Psoas muscle (tissue), 8 donors: ENCODE data around the gene ZNF175. TPM values are rescaled to one million over a fixed set of nuclear protein-coding genes. Genes with fewer than 3 reads are reported as not detected.

Source experiments
- ATAC-seq, 4 donors: fragments of 200-7000 bp; cut with Tn5 transposase; one replicate each; pipeline ENCODE4 v1.9.1; 2020; ENCODE audit warnings: moderate library complexity in 3 of 4, mild to moderate bottlenecking in 2 of 4
- DNase-seq, 2 donors: peaks; one replicate each; pipeline ENCODE4 v3.0.0-alpha.2; 2020
- H3K27ac ChIP-seq: fragments of 200-600 bp; one replicate; pipeline ENCODE4 v1.8.0; 2022
- H3K27me3 ChIP-seq, 3 donors: fragments of 200-600 bp in 1 of 3; one replicate each; pipeline versions ENCODE4 v1.6.1 to v1.8.0; 2013 to 2022; ENCODE audit warnings: low read length in 2 of 3, mild to moderate bottlenecking in 2 of 3, moderate library complexity in 1 of 3; ENCODE audit not compliant: insufficient read depth in 3 of 3
- H3K36me3 ChIP-seq, 2 donors: fragments of 200-600 bp in 1 of 2; one replicate each; pipeline versions ENCODE4 v1.6.1 to v1.8.0; 2013 to 2022; ENCODE audit warnings: low read depth in 1 of 2, mild to moderate bottlenecking in 1 of 2, moderate library complexity in 1 of 2; ENCODE audit not compliant: insufficient read depth in 1 of 2
- H3K4me1 ChIP-seq: fragments of 200-600 bp; one replicate; pipeline ENCODE4 v1.8.0; 2022
- H3K4me3 ChIP-seq: fragments of 200-600 bp; one replicate; pipeline ENCODE4 v1.8.0; 2022; ENCODE audit warnings: mild to moderate bottlenecking
- H3K9me3 ChIP-seq: fragments of 200-600 bp; one replicate; pipeline ENCODE4 v1.8.0; 2022
- WGBS, 3 donors: extraction: QIAGEN DNeasy Blood & Tissue Kit; methylation state at CpG; one replicate each; pipeline versions ENCODE4 v1.1.6 to v1.1.7; 2013; 5-methylcytosine and 5-hydroxymethylcytosine counted together
- intact Hi-C, 2 donors: fragments of 100-400 bp; cut with DNase I; formaldehyde crosslinking; loops; one replicate each; pipeline versions ENCODE4 v1.11.0 to v1.14.2; 2022
- polyA plus RNA-seq, 3 donors: library from polyadenylated mRNA; stranded (reverse); fragments of 200-250 nt; gene quantifications; one replicate each; pipeline ENCODE4 v1.2.3, GENCODE V29; 2013
- total RNA-seq, 4 donors: library from RNA; stranded (reverse); fragmentation: NEBNext Ultra II Directional in 2 of 4; extraction: Animal tissue kit (Norgen Biotek cat#: 25700) in 2 of 4; gene quantifications; one replicate each; pipeline versions ENCODE4 v1.2.1 to v1.2.4, GENCODE V29; 2021 to 2023
- TF ChIP-seq, protein P1 (sequence below): fragments of 200-600 bp; IDR thresholded peaks from one replicate; pipeline ENCODE4 v1.8.0; 2022; ENCODE audit warnings: antibody characterized with exemption
- donor health status: healthy with polysubstance abuse.
- donor health status: DM: no; HTN: no; CAD: no; lungs with moderate emphysema.
- donor health status: Bipolar disorder and iron deficiency.
- donor health status: healthy.
- donor health status: DM: yes; HTN: yes; CAD: no.
- donor health status: DM: no; HTN: no; CAD: no.
- donor health status: DM: no; HTN: no; CAD: no.
- donor health status: DM: yes; HTN: yes; CAD: no.

Gene ZNF175
- total and polyA plus RNA-seq, 7 donors = 2.3 to 8.9 (median 5.0) TPM

DNA sequence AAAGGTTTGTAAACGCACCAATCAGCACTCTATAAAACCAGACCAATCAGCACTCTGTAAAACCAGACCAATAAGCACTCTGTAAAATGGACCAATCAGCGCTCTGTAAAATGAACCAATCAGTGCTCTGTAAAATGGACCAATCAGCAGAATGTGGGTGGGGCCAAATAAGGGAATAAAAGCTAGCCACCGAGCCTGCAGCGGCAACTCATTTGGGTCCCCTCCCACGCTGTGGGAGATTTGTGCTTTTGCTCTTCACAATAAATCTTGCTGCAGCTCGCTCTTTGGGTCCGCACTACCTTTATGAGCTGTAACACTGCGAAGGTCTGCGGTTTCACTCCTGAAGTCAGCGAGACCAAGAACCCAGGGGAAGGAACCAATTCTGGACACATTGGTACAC lies 28.0 kb downstream of the ZNF175 start:
- H3K4me3 ChIP-seq = no peak overlapping the region
- TF ChIP-seq, protein P1, sequence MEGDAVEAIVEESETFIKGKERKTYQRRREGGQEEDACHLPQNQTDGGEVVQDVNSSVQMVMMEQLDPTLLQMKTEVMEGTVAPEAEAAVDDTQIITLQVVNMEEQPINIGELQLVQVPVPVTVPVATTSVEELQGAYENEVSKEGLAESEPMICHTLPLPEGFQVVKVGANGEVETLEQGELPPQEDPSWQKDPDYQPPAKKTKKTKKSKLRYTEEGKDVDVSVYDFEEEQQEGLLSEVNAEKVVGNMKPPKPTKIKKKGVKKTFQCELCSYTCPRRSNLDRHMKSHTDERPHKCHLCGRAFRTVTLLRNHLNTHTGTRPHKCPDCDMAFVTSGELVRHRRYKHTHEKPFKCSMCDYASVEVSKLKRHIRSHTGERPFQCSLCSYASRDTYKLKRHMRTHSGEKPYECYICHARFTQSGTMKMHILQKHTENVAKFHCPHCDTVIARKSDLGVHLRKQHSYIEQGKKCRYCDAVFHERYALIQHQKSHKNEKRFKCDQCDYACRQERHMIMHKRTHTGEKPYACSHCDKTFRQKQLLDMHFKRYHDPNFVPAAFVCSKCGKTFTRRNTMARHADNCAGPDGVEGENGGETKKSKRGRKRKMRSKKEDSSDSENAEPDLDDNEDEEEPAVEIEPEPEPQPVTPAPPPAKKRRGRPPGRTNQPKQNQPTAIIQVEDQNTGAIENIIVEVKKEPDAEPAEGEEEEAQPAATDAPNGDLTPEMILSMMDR = no peak
- no peaks in the 10 kb centered on the region for H3K36me3 ChIP-seq
- WGBS, 3 donors = 92 to 93% (median 93%) methylated on average over 10 of the region's 10 CpGs
- ATAC-seq (no peak), DNase-seq (no peak)
- no peak overlapping the region for H3K27ac ChIP-seq
- no peaks in the 10 kb centered on the region for H3K4me1 ChIP-seq
- intact Hi-C loops = loop anchor here in 1 of 2 donors (5.0 kb wide), 1 partner anchor 37 kb away; no protein-coding TSS in a partner anchor
- peaks cover 0 to 17% (median 13%) of the 10 kb centered on the region in 3 donors for H3K27me3 ChIP-seq
- no peaks in the 10 kb centered on the region for H3K9me3 ChIP-seq

DNA sequence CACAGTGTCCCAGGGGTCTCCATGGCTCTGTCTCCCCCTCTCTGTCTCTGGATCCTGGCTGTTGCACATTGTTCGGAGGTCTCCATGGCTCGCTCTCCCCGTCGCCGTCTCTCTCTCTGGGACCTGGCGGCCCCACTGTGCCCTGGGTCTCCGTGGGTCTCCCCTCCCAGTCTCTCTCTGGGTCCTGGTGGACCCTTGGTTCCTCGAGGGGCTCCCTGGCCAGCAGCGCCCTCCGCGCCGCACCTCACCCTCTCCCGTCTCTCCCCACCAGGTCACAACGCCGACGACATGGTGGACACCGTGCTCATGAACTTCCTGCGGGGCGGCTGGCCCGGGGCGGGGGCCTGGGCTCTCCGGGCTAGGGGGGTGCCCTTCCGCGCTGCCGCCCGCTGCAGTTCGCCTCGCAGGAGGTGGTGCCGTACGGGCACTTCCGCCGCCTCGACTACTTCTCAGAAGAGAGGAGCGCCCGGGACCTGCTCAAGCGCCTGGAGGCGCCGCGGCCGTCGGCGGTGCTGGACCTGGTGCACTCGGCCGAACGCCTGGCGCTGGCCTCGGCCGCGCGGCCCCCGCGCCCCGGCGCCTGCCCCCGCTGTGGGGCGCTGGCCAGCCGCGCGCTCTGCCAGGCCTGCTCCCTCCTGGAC lies 30.0 kb downstream of the ZNF175 start:
- no peaks in the 10 kb centered on the region for H3K9me3 ChIP-seq
- H3K4me3 ChIP-seq = no peak overlapping the region
- H3K4me1 ChIP-seq = no peaks in the 10 kb centered on the region
- DNase-seq (no peak), ATAC-seq (no peak)
- H3K36me3 ChIP-seq = no peaks in the 10 kb centered on the region
- WGBS, 3 donors = 11 to 20% (median 13%) methylated on average over 38 to 59 of the region's 59 CpGs
- TF ChIP-seq, protein P1 = no peak
- no peak overlapping the region for H3K27ac ChIP-seq
- intact Hi-C loops = no loop called here
- H3K27me3 ChIP-seq = peaks cover 0 to 17% (median 13%) of the 10 kb centered on the region in 3 donors

DNA sequence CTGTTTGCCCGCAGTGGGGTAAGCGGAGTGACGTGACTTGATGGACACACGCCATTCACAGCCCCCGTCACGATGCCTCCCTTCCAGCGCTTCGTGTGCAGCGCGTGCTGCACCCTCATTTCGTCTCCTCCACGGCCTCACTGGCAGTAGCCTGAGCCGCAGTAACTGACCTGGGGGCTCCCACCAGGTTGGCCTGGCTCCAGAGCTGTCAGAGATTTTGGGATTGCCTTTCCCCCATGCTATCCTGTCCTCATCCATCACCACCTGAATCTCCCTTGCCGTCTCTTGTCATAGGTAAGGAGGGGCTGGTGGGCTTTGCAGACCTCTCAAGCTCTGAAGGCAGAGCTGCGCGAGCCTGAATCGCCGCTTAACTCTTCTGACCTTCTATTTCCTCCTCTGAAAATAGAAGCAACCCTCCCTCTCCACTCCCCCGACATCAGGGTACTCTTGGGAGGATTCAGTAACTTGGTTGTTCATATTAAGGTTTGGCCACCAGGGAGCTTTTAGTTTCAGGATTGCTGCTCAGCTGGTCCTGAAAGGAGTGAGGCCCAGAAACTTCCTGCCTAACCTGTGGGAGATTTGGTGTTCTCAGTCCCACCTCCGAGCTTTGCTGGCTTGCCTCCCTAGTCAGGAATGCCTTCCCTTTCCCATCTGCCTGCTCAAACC lies 31.2 kb downstream of the ZNF175 start:
- no peak for ATAC-seq
- TF ChIP-seq, protein P1 = no peak
- no peaks in the 10 kb centered on the region for H3K36me3 ChIP-seq
- H3K9me3 ChIP-seq = no peaks in the 10 kb centered on the region
- peaks cover 0 to 17% (median 13%) of the 10 kb centered on the region in 3 donors for H3K27me3 ChIP-seq
- H3K27ac ChIP-seq = no peak overlapping the region
- no peak overlapping the region for H3K4me3 ChIP-seq
- DNase-seq = no peak
- WGBS, 3 donors = 82 to 84% (median 82%) methylated on average over 20 of the region's 20 CpGs
- intact Hi-C loops = no loop called here
- H3K4me1 ChIP-seq = no peaks in the 10 kb centered on the region

DNA sequence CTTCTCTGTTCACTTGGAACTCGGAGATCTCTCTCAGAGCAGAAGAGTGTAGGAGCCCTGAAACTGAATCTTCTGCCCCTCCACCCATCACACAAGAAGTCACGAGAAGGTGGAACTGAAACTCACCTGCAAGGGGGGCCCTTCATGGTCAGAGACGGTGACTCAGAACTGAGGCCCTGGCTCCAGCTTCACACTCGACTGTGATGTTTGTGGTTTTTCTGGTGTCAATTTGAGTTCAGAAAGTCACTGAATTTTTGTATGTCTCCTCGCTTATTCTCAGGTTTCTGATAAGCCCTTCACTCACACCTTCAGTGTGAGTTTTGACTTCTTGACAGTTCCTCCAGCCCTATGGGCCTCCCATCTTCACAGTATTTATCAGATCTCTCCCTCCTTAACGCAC lies 36.0 kb downstream of the ZNF175 start:
- H3K4me1 ChIP-seq = no peaks in the 10 kb centered on the region
- no peaks in the 10 kb centered on the region for H3K36me3 ChIP-seq
- WGBS, 3 donors = 56 to 62% (median 60%) methylated on average over 6 of the region's 6 CpGs
- TF ChIP-seq, protein P1 = no peak
- peaks cover 0 to under 1% (median 0%) of the 10 kb centered on the region in 3 donors for H3K27me3 ChIP-seq
- no peak overlapping the region for H3K27ac ChIP-seq
- no peaks in the 10 kb centered on the region for H3K9me3 ChIP-seq
- no peak overlapping the region for H3K4me3 ChIP-seq
- intact Hi-C loops = no loop called here
- ATAC-seq = no peak
- no peak for DNase-seq
